NCI-H524 treated with DMSO at 0.1 percent for 48 hours (cell line): ENCODE results near the gene MROH9.
"Not testable (repeated sequence)": the region's sequence is repeated elsewhere in the genome, so short reads cannot be mapped to it uniquely, and the experiment has no call there.

Experiments used
- DNase-seq: peaks from one replicate; lab custom pipeline; 2025; lab: John Stamatoyannopoulos, UW

The MROH9 gene, protein sequence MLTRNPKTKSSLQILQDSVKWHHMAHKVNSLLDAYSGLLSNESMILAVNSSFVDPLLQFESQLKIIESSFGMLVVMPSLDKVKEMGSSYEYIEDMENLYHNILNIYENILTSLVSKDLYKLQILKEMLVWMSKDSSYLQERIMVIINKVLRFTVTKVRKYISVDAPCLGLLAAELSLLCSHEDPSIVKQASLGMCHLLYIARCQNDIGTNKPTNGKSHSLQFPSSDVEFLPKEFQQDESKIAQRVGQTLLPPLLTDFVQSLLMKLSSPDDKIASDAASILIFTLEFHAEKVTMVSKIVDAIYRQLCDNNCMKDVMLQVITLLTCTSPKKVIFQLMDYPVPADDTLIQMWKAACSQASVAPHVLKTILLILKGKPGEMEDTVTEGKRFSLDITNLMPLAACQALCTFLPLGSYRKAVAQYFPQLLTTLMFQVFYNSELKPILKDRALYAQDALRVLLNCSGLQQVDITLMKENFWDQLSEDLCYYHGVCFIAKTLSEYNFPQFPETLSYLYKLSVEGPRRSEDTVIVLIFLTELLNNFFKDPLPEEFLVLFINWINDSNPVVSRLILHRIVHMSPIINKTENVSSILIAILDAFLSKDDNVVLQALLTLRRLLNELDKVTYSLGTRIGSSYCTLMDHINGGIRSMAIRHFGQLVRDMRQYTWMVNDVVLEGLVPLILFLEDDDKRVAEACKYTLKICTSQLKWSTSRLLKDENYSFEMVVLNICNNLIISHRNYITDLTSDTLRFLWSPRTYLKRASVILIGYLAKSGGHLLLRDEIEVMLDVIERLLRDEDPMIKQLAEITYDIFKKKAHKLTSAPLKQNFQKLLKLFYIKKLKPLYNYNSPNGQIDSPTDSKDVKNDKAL

DNA sequence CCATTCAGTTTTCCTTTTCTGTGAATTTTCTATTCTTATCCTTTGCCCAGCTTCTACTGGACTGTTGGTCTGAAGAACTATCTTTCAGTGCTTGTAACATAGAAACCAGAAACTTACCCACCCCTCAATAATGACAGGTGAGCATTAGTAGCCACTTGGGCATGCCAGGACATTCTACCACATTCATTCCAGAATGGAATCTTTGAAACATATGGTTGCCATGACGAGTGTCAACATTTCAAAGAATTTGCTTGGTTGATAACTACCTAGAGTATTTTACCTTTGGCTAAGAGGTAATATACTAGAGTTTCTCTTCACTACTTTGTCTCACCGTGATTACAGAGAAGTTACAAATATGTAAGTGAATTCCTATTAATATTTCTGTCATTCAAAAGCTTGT is at the start of gene MROH9:
Gene MROH9, plus strand, starts transcription at position 304 of the 400 bp plus-strand sequence. CDS start 10,023 bp downstream, outside the sequence.
- DNase-seq: no peak

- no peak for DNase-seq
These were observed 49.8 kb upstream of the MROH9 start for GRCh38 chr1:170885551-170885950.

- no peak for DNase-seq
These were observed 48.9 kb upstream of the MROH9 start for GRCh38 chr1:170886460-170886859.

DNA sequence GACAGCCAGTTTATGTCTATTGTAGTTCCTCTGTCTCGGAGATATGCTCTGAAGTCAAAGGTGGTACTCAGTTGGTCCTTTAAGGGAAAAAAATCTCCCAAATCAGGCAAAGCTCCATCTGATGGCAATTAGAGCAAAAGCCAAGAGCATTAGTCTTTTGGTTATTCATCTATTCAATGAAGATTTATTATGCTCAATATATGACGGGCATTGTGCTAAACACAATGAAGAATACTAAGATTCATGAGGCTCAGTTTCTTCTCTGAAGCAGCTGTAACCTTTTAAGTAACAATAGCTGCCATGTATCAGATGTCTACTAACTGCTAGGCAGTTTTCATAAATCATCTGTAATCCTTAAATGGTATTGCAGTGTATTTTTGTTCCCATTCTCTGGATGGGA is 47.6 kb upstream of the MROH9 start:
- DNase-seq: no peak

GRCh38 chr1:170891872-170892271 is 43.5 kb upstream of the MROH9 start:
- DNase-seq: no peak

- no peak for DNase-seq
These were observed 41.6 kb upstream of the MROH9 start for GRCh38 chr1:170893655-170894297.

DNA sequence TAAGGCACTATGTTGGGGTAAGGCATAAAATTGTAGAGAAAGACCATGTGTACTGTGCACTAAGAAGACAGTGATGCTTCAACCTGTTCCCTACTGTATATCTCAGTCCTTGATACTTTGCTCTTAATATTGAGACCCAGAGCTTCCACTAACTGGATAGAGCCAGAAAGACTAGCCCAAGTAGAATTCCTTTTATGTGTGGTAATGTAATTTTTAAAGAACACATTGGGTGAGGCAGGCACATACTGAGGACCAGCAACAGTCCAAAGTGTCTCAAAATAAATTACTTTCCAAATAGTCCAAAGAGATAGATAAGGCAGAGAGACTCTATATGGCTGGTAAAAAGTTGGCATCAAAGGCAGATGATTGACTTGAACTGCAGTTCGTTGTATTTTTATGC is 31.4 kb upstream of the MROH9 start:
- DNase-seq: no peak

DNA sequence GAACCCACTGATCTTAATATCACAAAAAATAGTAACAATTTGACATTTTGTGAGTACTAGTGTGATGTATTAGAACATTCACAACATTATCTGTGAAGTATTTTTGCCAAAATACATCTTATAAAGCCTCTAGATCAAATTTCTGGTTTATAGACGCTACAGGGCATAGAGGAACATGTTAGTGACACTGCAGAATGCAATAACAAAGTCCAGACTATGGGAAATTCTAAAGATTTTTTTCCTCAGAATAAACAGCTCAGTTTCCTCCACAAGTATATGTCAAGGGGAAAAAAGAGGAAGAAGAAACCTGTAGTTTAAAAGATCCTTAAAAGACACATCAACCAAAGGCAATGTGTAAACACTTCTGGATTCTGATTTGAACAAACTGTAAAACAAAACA is 26.4 kb upstream of the MROH9 start:
- DNase-seq: no peak

DNA sequence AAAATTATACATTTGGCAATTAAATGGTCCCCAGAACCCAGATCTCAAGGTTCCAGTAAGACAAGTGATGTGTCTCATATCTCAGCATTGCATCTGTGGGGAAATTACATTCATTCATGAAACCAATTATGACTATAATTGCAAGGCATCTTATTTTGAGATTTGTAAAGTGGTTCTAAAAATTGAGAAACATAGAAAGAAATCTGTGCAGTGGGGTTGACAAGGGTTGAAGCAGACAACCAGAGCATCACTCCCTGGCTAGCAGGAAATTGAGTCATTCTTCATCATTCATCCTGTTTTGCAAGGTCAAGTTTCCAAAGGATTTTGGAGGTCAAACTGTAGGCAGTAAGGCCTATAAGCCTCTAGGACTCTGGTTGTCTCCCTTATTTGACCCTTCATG is 25.1 kb upstream of the MROH9 start:
- no peak for DNase-seq

GRCh38 chr1:170917373-170917772 is 18.0 kb upstream of the MROH9 start:
- no peak for DNase-seq

DNA sequence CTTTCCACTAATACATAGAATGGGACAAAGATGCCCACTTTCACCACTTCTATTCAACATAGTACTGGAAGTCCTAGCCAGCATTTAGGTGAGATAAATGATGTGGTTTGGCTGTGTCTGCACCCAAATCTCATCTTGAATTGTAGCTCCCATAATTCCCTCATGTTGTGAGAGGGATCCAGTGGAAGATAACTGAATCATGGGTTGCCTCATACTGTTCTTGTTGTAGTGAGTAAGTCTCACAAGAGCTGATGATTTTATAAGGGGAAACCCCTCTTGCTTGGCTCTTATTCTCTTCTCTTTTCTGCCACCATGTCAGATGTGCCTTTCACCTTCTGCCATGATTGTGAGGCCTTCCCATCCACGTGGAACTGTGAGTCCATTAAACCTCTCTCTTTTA is 10.7 kb upstream of the MROH9 start:
- not testable (repeated sequence) for DNase-seq

DNA sequence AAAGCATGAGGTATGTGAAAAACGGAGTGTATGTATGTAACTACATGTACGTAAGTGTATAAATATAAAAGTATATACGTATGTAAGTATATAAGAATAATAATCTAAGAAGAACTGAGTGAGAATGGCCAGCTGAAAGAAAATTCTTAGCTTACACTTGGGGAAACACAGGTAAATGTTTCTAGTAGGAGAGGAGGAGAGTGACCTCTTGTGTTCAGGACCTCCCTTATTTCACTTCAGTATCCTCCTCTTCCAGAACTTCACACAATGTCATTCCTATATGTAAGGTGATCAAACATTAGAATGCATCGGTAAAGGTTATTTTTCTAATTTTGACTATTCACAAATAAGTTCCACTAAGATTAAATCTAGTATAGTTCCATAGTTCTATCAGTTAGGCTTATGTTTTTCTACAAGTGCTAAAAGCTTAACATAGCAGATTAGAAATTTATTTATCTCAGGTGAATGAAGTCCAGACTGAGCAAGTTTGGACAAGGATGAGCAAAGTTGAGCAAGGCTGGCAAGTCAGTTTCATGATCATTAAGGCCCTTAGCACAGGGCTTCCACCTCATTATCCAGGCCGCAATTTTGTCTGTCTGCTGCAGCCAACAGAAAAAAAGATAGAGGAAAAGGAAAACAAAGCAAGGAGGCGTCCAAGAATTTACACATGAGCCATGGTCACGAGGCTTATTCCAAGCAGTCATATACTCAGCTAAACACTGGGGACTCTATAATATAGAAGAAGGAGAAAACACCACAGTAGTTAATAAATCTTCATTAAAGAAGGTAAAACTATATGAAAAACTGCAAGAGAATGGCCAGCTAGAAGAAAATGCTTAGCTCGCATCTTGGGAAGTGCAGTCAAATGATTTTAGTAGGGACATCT is 7.1 kb upstream of the MROH9 start:
- DNase-seq: no peak

DNA sequence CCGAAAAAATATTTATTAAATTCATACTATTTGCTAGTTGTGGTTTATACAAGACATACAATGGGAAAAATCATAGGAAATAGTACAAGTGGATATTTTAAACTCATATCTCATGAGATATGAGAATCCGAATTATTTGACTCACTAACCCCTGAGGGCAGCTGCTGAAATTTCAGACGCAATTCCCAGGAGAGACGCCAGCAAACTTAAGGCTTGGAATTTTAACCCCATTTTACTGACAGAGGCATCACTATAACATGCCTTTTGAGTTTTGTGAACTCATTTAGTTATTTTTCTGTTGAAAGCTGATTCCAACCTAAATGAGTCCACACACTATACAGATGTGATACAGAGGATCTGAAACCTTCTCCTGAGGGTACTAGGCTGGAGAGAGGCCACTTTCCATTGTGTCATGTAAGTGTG is 5.9 kb upstream of the MROH9 start:
- no peak for DNase-seq

GRCh38 chr1:170929835-170930554 is 5.3 kb upstream of the MROH9 start:
- DNase-seq: peak; percentile 16

DNA sequence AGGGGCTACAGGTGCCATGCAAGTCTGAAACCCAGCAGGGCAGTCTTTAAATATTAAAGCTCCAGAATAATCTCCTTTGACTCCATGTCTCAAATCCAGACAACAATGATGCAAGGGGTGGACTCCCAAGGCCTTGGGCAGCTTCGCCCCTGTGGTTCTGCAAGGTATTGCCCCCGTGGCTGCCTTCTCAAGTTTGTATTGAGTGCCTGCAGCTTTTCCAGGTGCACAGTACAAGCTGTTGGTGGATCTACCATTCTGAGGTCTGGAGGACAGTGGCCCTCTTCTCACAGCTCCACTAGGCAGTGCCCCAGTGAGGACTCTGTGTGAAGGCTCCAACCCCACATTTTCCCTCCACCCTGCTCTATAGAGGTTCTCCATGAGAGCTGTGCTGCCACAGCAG is 3.7 kb upstream of the MROH9 start:
- DNase-seq: no peak

DNA sequence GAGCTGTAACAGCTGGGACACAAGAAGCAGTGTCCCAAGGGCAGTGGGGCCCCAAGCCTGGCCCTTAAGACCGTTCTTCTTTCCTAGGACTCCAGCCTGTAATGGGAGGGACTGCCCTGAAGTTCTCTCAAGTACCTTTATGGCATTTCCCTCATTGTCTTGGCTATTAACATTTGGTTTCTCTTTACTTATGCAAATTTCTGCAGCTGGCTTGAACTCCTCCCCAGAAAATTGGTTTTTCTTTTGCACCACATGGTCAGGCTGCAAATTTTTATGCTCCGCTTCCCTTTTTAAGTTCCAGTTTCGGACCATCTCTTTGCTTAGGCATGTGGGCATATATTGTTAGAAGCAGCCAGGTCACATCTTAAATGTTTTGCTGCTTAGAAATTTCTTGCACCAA is 3.1 kb upstream of the MROH9 start:
- no peak for DNase-seq

GRCh38 chr1:170938281-170938680 is 2.9 kb downstream of the MROH9 start:
- no peak for DNase-seq

DNA sequence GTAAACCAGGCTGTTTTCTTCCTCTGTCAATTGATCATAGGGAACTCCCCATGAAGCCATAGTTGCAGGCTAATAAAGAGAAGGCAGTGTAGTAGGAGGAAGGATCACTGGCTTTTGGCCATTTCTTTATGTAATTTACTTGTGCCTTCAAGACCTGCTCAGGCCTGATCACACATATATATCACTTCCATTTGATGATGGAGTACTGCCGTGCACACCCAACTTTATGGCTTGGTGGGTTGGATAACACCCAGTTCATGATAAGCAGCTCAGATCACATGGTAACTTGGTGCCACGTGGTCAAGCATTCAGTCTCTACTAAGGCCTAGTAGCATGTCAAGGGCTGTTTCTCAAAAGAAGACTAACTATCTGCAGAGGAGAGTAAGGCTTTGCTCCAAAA is 4.1 kb downstream of the MROH9 start:
- no peak for DNase-seq

DNA sequence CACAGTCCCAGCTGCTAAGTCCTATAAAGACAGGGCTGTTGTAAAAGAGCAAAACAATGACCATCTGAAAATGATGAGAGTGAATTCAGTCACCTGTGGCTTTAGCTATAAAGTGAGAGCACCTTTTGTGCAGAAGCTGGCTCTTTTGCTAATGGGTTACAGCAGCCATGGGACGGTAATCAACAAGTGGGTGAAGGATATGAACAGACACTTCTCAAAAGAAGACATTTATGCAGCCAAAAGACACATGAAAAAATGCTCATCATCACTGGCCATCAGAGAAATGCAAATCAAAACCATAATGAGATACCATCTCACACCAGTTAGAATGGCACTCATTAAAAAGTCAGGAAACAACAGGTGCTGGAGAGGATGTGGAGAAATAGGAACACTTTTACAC is 16.4 kb downstream of the MROH9 start:
- DNase-seq: not testable (repeated sequence)

GRCh38 chr1:170959385-170959784 is 24.1 kb downstream of the MROH9 start:
- DNase-seq: no peak

DNA sequence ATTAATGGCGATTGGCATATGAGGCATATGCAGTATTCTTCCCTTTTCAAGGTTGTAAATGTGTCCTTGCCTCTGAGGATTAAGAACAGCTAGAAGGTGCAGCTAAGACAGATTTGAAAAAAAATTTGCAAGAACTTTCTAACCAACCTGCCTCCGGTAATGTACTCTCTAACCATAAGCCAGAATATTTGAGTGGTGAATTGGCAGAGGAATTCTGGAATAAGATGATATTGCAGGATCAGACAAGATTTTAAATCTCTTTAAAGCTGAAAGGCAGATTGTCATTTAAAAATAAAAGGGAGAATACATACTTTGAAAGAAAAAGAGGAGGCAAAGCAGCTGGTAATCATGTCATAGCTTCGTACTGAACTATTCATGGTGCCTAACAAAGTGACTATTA is 29.2 kb downstream of the MROH9 start:
- DNase-seq: no peak
